GM23338 (cell line): ENCODE measurements around the gene DLX5. TPM values are rescaled to one million over a fixed set of nuclear protein-coding genes. Genes with fewer than 3 reads are reported as not detected.

Source experiments
- ATAC-seq: fragments of 200-7000 bp; cut with Tn5 transposase; 3 replicates; pipeline ENCODE4 v1.9.1; 2020
- DNase-seq: peaks from one replicate; pipeline ENCODE4 v3.0.0-alpha.2; 2015; ENCODE audit warnings: low spot score
- H2AFZ ChIP-seq: fragments of 200-600 bp; sonication (generic); 2 replicates; pipeline ENCODE4 v1.8.0; 2016; ENCODE audit warnings: antibody characterized with exemption, mild to moderate bottlenecking, moderate library complexity
- H3F3A ChIP-seq: fragments of 200-600 bp; sonication (generic); replicated peaks from 2 replicates; pipeline ENCODE4 v1.8.0; 2017; ENCODE audit warnings: antibody characterized with exemption, mixed run types, low read depth
- H3K27ac ChIP-seq: fragments of 200-600 bp; sonication (generic); 2 replicates; pipeline ENCODE4 v1.6.1; 2016; ENCODE audit warnings: low read depth
- H3K27me3 ChIP-seq: fragments of 200-600 bp; sonication (generic); 2 replicates; pipeline ENCODE4 v1.8.0; 2016; ENCODE audit warnings: mild to moderate bottlenecking, mixed run types, moderate library complexity; ENCODE audit not compliant: insufficient read depth
- H3K36me3 ChIP-seq: fragments of 200-600 bp; sonication (generic); 2 replicates; pipeline ENCODE4 v1.8.0; 2016; ENCODE audit warnings: mild to moderate bottlenecking; ENCODE audit not compliant: insufficient read depth
- H3K4me1 ChIP-seq: fragments of 200-600 bp; sonication (generic); 2 replicates; pipeline ENCODE4 v1.8.0; 2016; ENCODE audit warnings: mild to moderate bottlenecking, moderate library complexity; ENCODE audit not compliant: insufficient read depth
- H3K4me2 ChIP-seq: fragments of 200-600 bp; sonication (generic); 2 replicates; pipeline ENCODE4 v1.7.1; 2017; ENCODE audit warnings: mixed run types
- H3K4me3 ChIP-seq: fragments of 200-600 bp; sonication (generic); 2 replicates; pipeline ENCODE4 v1.6.1; 2016; ENCODE audit warnings: mixed run types
- H3K79me2 ChIP-seq: fragments of 200-600 bp; sonication (generic); replicated peaks from 2 replicates; pipeline ENCODE4 v1.8.0; 2017; ENCODE audit warnings: mild to moderate bottlenecking; ENCODE audit not compliant: insufficient read depth
- H3K9me2 ChIP-seq: fragments of 200-600 bp; sonication (generic); 2 replicates; pipeline ENCODE4 v1.8.0; 2017; ENCODE audit not compliant: insufficient read depth
- H4K20me1 ChIP-seq: fragments of 200-600 bp; sonication (generic); replicated peaks from 2 replicates; pipeline ENCODE4 v1.8.0; 2017; ENCODE audit warnings: mild to moderate bottlenecking; ENCODE audit not compliant: insufficient read depth
- H3K27ac Mint-ChIP-seq: 2 replicates; pipeline ENCODE4 v1.8.0; 2020; ENCODE audit warnings: inconsistent platforms, mild to moderate bottlenecking, moderate library complexity, mixed read lengths
- H3K27me3 Mint-ChIP-seq: 3 replicates; pipeline ENCODE4 v1.8.0; 2022; ENCODE audit warnings: low read depth, mild to moderate bottlenecking, moderate library complexity, mixed read lengths, inconsistent platforms; ENCODE audit not compliant: insufficient read depth, poor library complexity
- H3K36me3 Mint-ChIP-seq: 3 replicates; pipeline ENCODE4 v1.8.0; 2021; ENCODE audit warnings: low read depth, mild to moderate bottlenecking, inconsistent platforms, moderate library complexity, mixed read lengths
- H3K4me1 Mint-ChIP-seq: 3 replicates; pipeline ENCODE4 v1.8.0; 2020; ENCODE audit warnings: mild to moderate bottlenecking, inconsistent platforms, mixed read lengths
- H3K4me3 Mint-ChIP-seq: 3 replicates; pipeline ENCODE4 v1.8.0; 2021; ENCODE audit warnings: moderate library complexity, mild to moderate bottlenecking, inconsistent platforms, mixed read lengths
- H3K9me3 Mint-ChIP-seq: 3 replicates; pipeline ENCODE4 v1.8.0; 2020; ENCODE audit warnings: moderate library complexity, mild to moderate bottlenecking, inconsistent platforms, mixed read lengths
- CREB1 ChIP-seq: fragments of 250-450 bp; sonication (Bioruptor Pico); IDR thresholded peaks from 2 replicates; pipeline ENCODE4 v1.5.0; 2020; ENCODE audit warnings: low read depth, mild to moderate bottlenecking, moderate library complexity
- CTCF ChIP-seq, 2 experiments: fragments of 200-600 bp in 1 of 2; sonication (generic) in 1 of 2; conservative IDR thresholded peaks; 2 replicates each; pipeline versions ENCODE4 v1.5.1 to v1.6.1; 2016 to 2017; ENCODE audit warnings: antibody characterized with exemption in 2 of 2, low read depth in 2 of 2, mild to moderate bottlenecking in 2 of 2, moderate library complexity in 1 of 2
- ETS1 ChIP-seq: IDR thresholded peaks from 2 replicates; pipeline ENCODE4 v1.6.1; 2016; ENCODE audit warnings: antibody characterized with exemption
- EZH2 ChIP-seq: fragments of 200-600 bp; sonication (generic); IDR thresholded peaks from one replicate; pipeline ENCODE4 v1.8.0; 2017; ENCODE audit warnings: antibody characterized with exemption, mild to moderate bottlenecking, low read depth; ENCODE audit not compliant: unreplicated experiment
- JUNB ChIP-seq: IDR thresholded peaks from one replicate; pipeline ENCODE4 v1.6.1; 2016; ENCODE audit warnings: antibody characterized with exemption; ENCODE audit not compliant: unreplicated experiment
- NANOG ChIP-seq: IDR thresholded peaks from 2 replicates; pipeline ENCODE4 v1.6.1; 2016; ENCODE audit warnings: antibody characterized with exemption, borderline replicate concordance
- POLR2AphosphoS5 ChIP-seq: IDR thresholded peaks from 2 replicates; pipeline ENCODE4 v1.6.1; 2016; ENCODE audit warnings: antibody characterized with exemption, low read depth
- STAT1 ChIP-seq: IDR thresholded peaks from one replicate; pipeline ENCODE4 v1.6.1; 2016; ENCODE audit warnings: antibody characterized with exemption; ENCODE audit not compliant: unreplicated experiment
- ZNF114 ChIP-seq: fragments of 250-450 bp; sonication (Bioruptor Pico); IDR thresholded peaks from 2 replicates; pipeline ENCODE4 v1.5.0; 2020; ENCODE audit warnings: mild to moderate bottlenecking, moderate library complexity
- ZNF331 ChIP-seq: fragments of 250-450 bp; sonication (Bioruptor Pico); IDR thresholded peaks from 2 replicates; pipeline ENCODE4 v1.5.0; 2020; ENCODE audit warnings: low read depth, mild to moderate bottlenecking, moderate library complexity
- ZNF462 ChIP-seq: fragments of 250-450 bp; sonication (Bioruptor Pico); IDR thresholded peaks from 2 replicates; pipeline ENCODE4 v1.5.0; 2020; ENCODE audit warnings: mild to moderate bottlenecking, moderate library complexity
- polyA plus RNA-seq: library from polyadenylated mRNA; unstranded; fragments of >200 nt; fragmentation: Nextera tagmentation; extraction: Ambion mirVana; gene quantifications from 2 replicates; pipeline ENCODE4 v1.2.1, GENCODE V29; 2016
- total RNA-seq: library from RNA; depleted of rRNA; stranded (reverse); fragments of >200 nt; shearing (Covaris generic); gene quantifications from 2 replicates; pipeline ENCODE4 v1.2.3, GENCODE V29; 2014

The DLX5 gene
- total and polyA plus RNA-seq, 2 experiments from 2014 or later: not detected

- TF ChIP-seq ZNF114 (no peak), ZNF331 (CRISPR knock-in tag) (no peak), CTCF (conservative IDR thresholded peaks at IDR 0.05; ENCODE audit: low read depth in 2 of 2) (no peak), POLR2AphosphoS5 (no peak), ETS1 (no peak), NANOG (no peak), STAT1 (no peak), JUNB (no peak), EZH2 (no peak), CREB1 (no peak), ZNF462 (CRISPR knock-in tag) (no peak)
- no peaks in the 10 kb centered on the region for H3K79me2 ChIP-seq
- peaks cover 11% of the 10 kb centered on the region for H3K4me1 Mint-ChIP-seq
- no peaks in the 10 kb centered on the region for H3F3A ChIP-seq
- no peaks in the 10 kb centered on the region for H3K9me2 ChIP-seq
- H4K20me1 ChIP-seq: peaks cover 3% of the 10 kb centered on the region; the same call in 1 of the 2 replicates
- no peak overlapping the region for H3K4me2 ChIP-seq
- no peak overlapping the region for H3K4me3 ChIP-seq
- no peak overlapping the region for H3K27ac Mint-ChIP-seq
- H2AFZ ChIP-seq: no peak overlapping the region
- H3K27me3 ChIP-seq: peaks cover 40% of the 10 kb centered on the region
- no peaks in the 10 kb centered on the region for H3K36me3 Mint-ChIP-seq
- ATAC-seq: no peak
- no peak for DNase-seq
- H3K36me3 ChIP-seq: no peaks in the 10 kb centered on the region
- H3K27me3 Mint-ChIP-seq: peaks cover 22% of the 10 kb centered on the region
- no peak overlapping the region for H3K27ac ChIP-seq
- H3K4me1 ChIP-seq: peaks cover 29% of the 10 kb centered on the region
- H3K4me3 Mint-ChIP-seq: no peak overlapping the region
- no peaks in the 10 kb centered on the region; the same call in 2 of the 3 replicates for H3K9me3 Mint-ChIP-seq
Observed at GRCh38 chr7:96982586-96982985, 42.0 kb downstream of the DLX5 start.
